Astrocyte (in vitro differentiated cells and primary cell): Measurements from ENCODE around the gene PLSCR2. TPM values are rescaled to one million over a fixed set of nuclear protein-coding genes. Genes with fewer than 3 reads are reported as not detected.

Experiments
- DNase-seq: peaks from one replicate; pipeline ENCODE4 v3.0.0-alpha.2; 2010; ENCODE audit warnings: low read depth
- FAIRE-seq: peaks from 2 replicates; lab custom pipeline; 2011; peaks lifted over from hg19 to GRCh38; lab: Jason Lieb, UNC
- H2AFZ ChIP-seq: 2 replicates; pipeline ENCODE4 v1.6.0; 2012; ENCODE audit warnings: low read depth, low read length, inconsistent platforms
- H3K27ac ChIP-seq: 2 replicates; pipeline ENCODE4 v1.5.1; 2011; ENCODE audit warnings: low read depth, low read length, inconsistent platforms
- H3K27me3 ChIP-seq: 2 replicates; pipeline ENCODE4 v1.6.0; 2011; ENCODE audit warnings: low read length, inconsistent platforms; ENCODE audit not compliant: insufficient read depth
- H3K36me3 ChIP-seq: 2 replicates; pipeline ENCODE4 v1.5.1; 2011; ENCODE audit warnings: low read length, inconsistent platforms; ENCODE audit not compliant: insufficient read depth
- H3K4me1 ChIP-seq: 2 replicates; pipeline ENCODE4 v1.5.1; 2011; ENCODE audit warnings: low read length, inconsistent platforms; ENCODE audit not compliant: insufficient read depth
- H3K4me2 ChIP-seq: 2 replicates; pipeline ENCODE4 v1.6.0; 2012; ENCODE audit warnings: low read length, inconsistent platforms
- H3K4me3 ChIP-seq: 2 replicates; pipeline ENCODE4 v1.5.1; 2011; ENCODE audit warnings: low read depth, mild to moderate bottlenecking, low read length, inconsistent platforms; ENCODE audit not compliant: insufficient read depth
- H3K79me2 ChIP-seq: 2 replicates; pipeline ENCODE4 v1.6.0; 2012; ENCODE audit warnings: mild to moderate bottlenecking, low read length, inconsistent platforms; ENCODE audit not compliant: insufficient read depth
- H3K9ac ChIP-seq: 2 replicates; pipeline ENCODE4 v1.6.0; 2012; ENCODE audit warnings: mild to moderate bottlenecking, low read length, inconsistent platforms
- H3K9me3 ChIP-seq: 2 replicates; pipeline ENCODE4 v1.5.1; 2012; ENCODE audit warnings: low read depth, mild to moderate bottlenecking, low read length, inconsistent platforms; ENCODE audit not compliant: insufficient read depth
- H4K20me1 ChIP-seq: 2 replicates; pipeline ENCODE4 v1.6.0; 2012; ENCODE audit warnings: low read length, inconsistent platforms; ENCODE audit not compliant: insufficient read depth
- H3K27ac Mint-ChIP-seq: one replicate; pipeline ENCODE4 v1.8.0; 2021; ENCODE audit warnings: mild to moderate bottlenecking, mixed read lengths; ENCODE audit not compliant: unreplicated experiment
- H3K27me3 Mint-ChIP-seq: one replicate; pipeline ENCODE4 v1.8.0; 2021; ENCODE audit warnings: low read depth, mixed read lengths; ENCODE audit not compliant: unreplicated experiment
- H3K36me3 Mint-ChIP-seq: one replicate; pipeline ENCODE4 v1.8.0; 2021; ENCODE audit warnings: low read depth, mixed read lengths; ENCODE audit not compliant: unreplicated experiment
- H3K4me1 Mint-ChIP-seq: one replicate; pipeline ENCODE4 v1.8.0; 2021; ENCODE audit warnings: low read depth, mixed read lengths; ENCODE audit not compliant: unreplicated experiment
- H3K4me3 Mint-ChIP-seq: one replicate; pipeline ENCODE4 v1.8.0; 2021; ENCODE audit warnings: mild to moderate bottlenecking, moderate library complexity, mixed read lengths; ENCODE audit not compliant: unreplicated experiment
- H3K9me3 Mint-ChIP-seq: one replicate; pipeline ENCODE4 v1.8.0; 2021; ENCODE audit warnings: mild to moderate bottlenecking, mixed read lengths; ENCODE audit not compliant: unreplicated experiment
- EZH2 ChIP-seq: IDR thresholded peaks from 2 replicates; pipeline ENCODE4 v1.6.1; 2012; ENCODE audit warnings: mild to moderate bottlenecking, low read length, inconsistent platforms; ENCODE audit not compliant: insufficient read depth
- total RNA-seq: library from RNA; stranded (reverse); gene quantifications from 2 replicates; pipeline ENCODE4 v1.2.1, GENCODE V29; 2021
- TF ChIP-seq, protein P1 (sequence below): IDR thresholded peaks from 2 replicates; pipeline ENCODE4 v1.5.1; 2011; ENCODE audit warnings: low read depth, mild to moderate bottlenecking, inconsistent platforms, low read length, moderate library complexity; ENCODE audit not compliant: insufficient read depth

The PLSCR2 gene
- total RNA-seq, 1 donor from 2014 or later, result not detected

DNA sequence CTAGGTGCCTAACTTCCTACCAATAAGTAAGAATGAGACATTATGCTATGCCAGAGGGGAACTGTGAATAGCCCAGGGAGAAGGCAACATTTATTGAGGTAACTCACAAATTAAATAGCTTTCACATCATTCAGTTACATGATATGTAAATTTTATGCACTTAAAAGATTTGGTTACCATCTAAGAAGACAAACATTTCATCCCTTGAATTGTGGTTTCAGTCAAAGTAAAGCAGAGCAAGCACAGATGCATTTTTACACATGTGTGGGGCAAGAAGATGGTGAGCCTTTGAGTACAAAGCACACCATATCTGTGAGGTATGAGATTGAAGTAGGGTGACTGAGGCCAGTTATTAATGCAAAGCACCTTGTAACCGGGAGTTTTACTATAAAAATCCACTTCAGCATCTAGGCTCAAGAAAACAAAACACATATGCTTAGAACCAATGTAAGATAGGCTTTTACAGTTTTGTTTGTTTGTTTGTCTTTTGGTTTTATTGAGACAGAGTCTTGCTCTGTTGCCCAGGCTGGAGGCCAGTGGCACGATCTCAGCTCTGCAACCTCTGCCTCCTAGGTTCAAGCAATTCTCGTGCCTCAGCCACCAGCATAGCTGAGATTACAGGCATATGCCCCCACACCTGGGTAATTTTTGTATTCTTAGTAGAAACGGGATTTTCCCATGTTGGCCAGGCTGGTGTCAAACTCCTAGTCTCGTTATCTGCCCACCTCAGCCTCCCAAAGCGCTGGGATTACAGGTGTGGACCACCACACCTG, 3.5 kb downstream of the PLSCR2 start:
- no peak overlapping the region for H3K4me3 Mint-ChIP-seq
- peaks cover 2% of the 10 kb centered on the region for H3K4me1 Mint-ChIP-seq
- no peaks in the 10 kb centered on the region for H3K79me2 ChIP-seq
- no peaks in the 10 kb centered on the region for H3K4me1 ChIP-seq
- H3K27ac Mint-ChIP-seq, result no peak overlapping the region
- no peak overlapping the region for H3K27ac ChIP-seq
- no peaks in the 10 kb centered on the region for H3K27me3 Mint-ChIP-seq
- H3K27me3 ChIP-seq, result no peaks in the 10 kb centered on the region
- H2AFZ ChIP-seq, result no peak overlapping the region
- H3K36me3 ChIP-seq, result no peaks in the 10 kb centered on the region
- no peak for FAIRE-seq
- no peak for TF ChIP-seq EZH2
- TF ChIP-seq, protein P1, sequence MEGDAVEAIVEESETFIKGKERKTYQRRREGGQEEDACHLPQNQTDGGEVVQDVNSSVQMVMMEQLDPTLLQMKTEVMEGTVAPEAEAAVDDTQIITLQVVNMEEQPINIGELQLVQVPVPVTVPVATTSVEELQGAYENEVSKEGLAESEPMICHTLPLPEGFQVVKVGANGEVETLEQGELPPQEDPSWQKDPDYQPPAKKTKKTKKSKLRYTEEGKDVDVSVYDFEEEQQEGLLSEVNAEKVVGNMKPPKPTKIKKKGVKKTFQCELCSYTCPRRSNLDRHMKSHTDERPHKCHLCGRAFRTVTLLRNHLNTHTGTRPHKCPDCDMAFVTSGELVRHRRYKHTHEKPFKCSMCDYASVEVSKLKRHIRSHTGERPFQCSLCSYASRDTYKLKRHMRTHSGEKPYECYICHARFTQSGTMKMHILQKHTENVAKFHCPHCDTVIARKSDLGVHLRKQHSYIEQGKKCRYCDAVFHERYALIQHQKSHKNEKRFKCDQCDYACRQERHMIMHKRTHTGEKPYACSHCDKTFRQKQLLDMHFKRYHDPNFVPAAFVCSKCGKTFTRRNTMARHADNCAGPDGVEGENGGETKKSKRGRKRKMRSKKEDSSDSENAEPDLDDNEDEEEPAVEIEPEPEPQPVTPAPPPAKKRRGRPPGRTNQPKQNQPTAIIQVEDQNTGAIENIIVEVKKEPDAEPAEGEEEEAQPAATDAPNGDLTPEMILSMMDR, result no peak
- no peak overlapping the region for H3K9ac ChIP-seq
- DNase-seq, result no peak
- H3K4me3 ChIP-seq, result no peak overlapping the region
- no peaks in the 10 kb centered on the region for H4K20me1 ChIP-seq
- H3K9me3 Mint-ChIP-seq, result peaks cover 4% of the 10 kb centered on the region
- H3K4me2 ChIP-seq, result no peak overlapping the region
- H3K36me3 Mint-ChIP-seq, result no peaks in the 10 kb centered on the region
- no peaks in the 10 kb centered on the region for H3K9me3 ChIP-seq

DNA sequence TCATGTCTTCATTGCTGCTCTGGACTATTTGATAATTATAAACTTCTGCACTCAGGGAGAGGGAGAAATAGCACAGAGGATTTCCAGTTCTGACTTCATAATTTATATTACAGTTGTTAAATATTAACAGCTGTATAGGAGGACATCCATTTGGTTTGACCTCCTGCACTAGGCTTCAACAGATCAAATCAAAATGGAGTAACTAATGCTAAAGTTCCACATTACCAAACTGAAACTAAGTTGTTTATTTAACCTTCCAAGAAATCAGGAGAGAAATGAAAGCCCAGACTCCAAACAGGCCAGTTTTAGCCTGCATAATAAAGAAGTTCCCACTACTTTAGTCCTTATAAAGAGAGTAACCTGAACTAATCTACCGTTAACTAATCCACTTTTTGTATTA, 4.6 kb downstream of the PLSCR2 start:
- Histone ChIP-seq H2AFZ (no peak overlapping the region), H3K36me3 (no peaks in the 10 kb centered on the region)
- peaks cover 4% of the 10 kb centered on the region for H3K9me3 Mint-ChIP-seq

More for the DNA sequence above, 4.6 kb downstream of the PLSCR2 start:
- peaks cover 2% of the 10 kb centered on the region for H3K4me1 Mint-ChIP-seq
- no peaks in the 10 kb centered on the region for H3K79me2 ChIP-seq
- TF ChIP-seq EZH2, result no peak
- TF ChIP-seq, protein P1, result no peak
- no peak overlapping the region for H3K4me2 ChIP-seq
- H3K4me3 ChIP-seq, result no peak overlapping the region
- H3K27me3 ChIP-seq, result no peaks in the 10 kb centered on the region
- H3K4me1 ChIP-seq, result no peaks in the 10 kb centered on the region
- FAIRE-seq (no peak), DNase-seq (no peak)
- no peaks in the 10 kb centered on the region for H4K20me1 ChIP-seq
- H3K36me3 Mint-ChIP-seq, result no peaks in the 10 kb centered on the region
- H3K27ac Mint-ChIP-seq, result no peak overlapping the region
- no peaks in the 10 kb centered on the region for H3K9me3 ChIP-seq
- no peaks in the 10 kb centered on the region for H3K27me3 Mint-ChIP-seq
- H3K27ac ChIP-seq, result no peak overlapping the region
- H3K4me3 Mint-ChIP-seq, result no peak overlapping the region
- no peak overlapping the region for H3K9ac ChIP-seq
